IMR-90 (cell line): Measurements from ENCODE around the gene RPGRIP1L.

Experiments used
- BHLHE40 ChIP-seq: fragments of 150-350 bp; IDR thresholded peaks from 2 replicates; pipeline ENCODE4 v1.6.1; 2016; ENCODE audit warnings: mild to moderate bottlenecking, low read depth, low read length
- CEBPB ChIP-seq: IDR thresholded peaks from 2 replicates; pipeline ENCODE4 v1.6.1; 2012; ENCODE audit warnings: low read depth, low read length, improper control_type of control experiment
- CHD1 ChIP-seq: IDR thresholded peaks from 2 replicates; pipeline ENCODE4 v1.6.1; 2012; ENCODE audit warnings: low read depth, low read length, improper control_type of control experiment
- FOS ChIP-seq: fragments of 150-350 bp; IDR thresholded peaks from 2 replicates; pipeline ENCODE4 v1.6.1; 2016; ENCODE audit warnings: low read depth, low read length
- MAFK ChIP-seq: IDR thresholded peaks from 2 replicates; pipeline ENCODE4 v1.6.1; 2012; ENCODE audit warnings: low read depth, low read length, improper control_type of control experiment
- MAZ ChIP-seq: IDR thresholded peaks from 2 replicates; pipeline ENCODE4 v1.6.1; 2012; ENCODE audit warnings: low read depth, mild to moderate bottlenecking, low read length, improper control_type of control experiment, moderate library complexity, borderline replicate concordance
- MXI1 ChIP-seq: IDR thresholded peaks from 2 replicates; pipeline ENCODE4 v1.6.1; 2012; ENCODE audit warnings: low read depth, mild to moderate bottlenecking, low read length, moderate library complexity, borderline replicate concordance
- POLR2A ChIP-seq: IDR thresholded peaks from 2 replicates; pipeline ENCODE4 v1.6.1; 2012; ENCODE audit warnings: mild to moderate bottlenecking, low read depth, low read length
- RAD21 ChIP-seq: IDR thresholded peaks from 2 replicates; pipeline ENCODE4 v1.6.1; 2012; ENCODE audit warnings: low read length, improper control_type of control experiment
- RCOR1 ChIP-seq: IDR thresholded peaks from 2 replicates; pipeline ENCODE4 v1.6.1; 2012; ENCODE audit warnings: mild to moderate bottlenecking, low read length, improper control_type of control experiment; ENCODE audit not compliant: insufficient replicate concordance
- RFX5 ChIP-seq: IDR thresholded peaks from 2 replicates; pipeline ENCODE4 v1.8.0; 2012; ENCODE audit warnings: low read depth, mild to moderate bottlenecking, low read length, moderate library complexity
- SMC3 ChIP-seq: fragments of 150-350 bp; IDR thresholded peaks from 2 replicates; pipeline ENCODE4 v1.6.1; 2016; ENCODE audit warnings: low read depth, mild to moderate bottlenecking, antibody characterized with exemption, low read length, moderate library complexity
- USF2 ChIP-seq: fragments of 150-350 bp; IDR thresholded peaks from 2 replicates; pipeline ENCODE4 v1.6.1; 2017; ENCODE audit warnings: mild to moderate bottlenecking, antibody characterized with exemption, low read length, low read depth
- TF ChIP-seq, protein P1 (sequence below): conservative IDR thresholded peaks from 2 replicates; pipeline ENCODE4 v1.5.1; 2012; ENCODE audit warnings: mild to moderate bottlenecking, low read depth, low read length, improper control_type of control experiment

GRCh38 chr16:53642094-53642493 is 61.6 kb downstream of the RPGRIP1L start:
- TF ChIP-seq RAD21 (no peak), POLR2A (no peak), FOS (no peak), CHD1 (no peak), BHLHE40 (no peak), RFX5 (no peak), USF2 (no peak), CEBPB (no peak), MXI1 (no peak), MAFK (no peak), RCOR1 (no peak), SMC3 (no peak), MAZ (no peak)
- TF ChIP-seq, protein P1, sequence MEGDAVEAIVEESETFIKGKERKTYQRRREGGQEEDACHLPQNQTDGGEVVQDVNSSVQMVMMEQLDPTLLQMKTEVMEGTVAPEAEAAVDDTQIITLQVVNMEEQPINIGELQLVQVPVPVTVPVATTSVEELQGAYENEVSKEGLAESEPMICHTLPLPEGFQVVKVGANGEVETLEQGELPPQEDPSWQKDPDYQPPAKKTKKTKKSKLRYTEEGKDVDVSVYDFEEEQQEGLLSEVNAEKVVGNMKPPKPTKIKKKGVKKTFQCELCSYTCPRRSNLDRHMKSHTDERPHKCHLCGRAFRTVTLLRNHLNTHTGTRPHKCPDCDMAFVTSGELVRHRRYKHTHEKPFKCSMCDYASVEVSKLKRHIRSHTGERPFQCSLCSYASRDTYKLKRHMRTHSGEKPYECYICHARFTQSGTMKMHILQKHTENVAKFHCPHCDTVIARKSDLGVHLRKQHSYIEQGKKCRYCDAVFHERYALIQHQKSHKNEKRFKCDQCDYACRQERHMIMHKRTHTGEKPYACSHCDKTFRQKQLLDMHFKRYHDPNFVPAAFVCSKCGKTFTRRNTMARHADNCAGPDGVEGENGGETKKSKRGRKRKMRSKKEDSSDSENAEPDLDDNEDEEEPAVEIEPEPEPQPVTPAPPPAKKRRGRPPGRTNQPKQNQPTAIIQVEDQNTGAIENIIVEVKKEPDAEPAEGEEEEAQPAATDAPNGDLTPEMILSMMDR = no peak
